Mucosa of descending colon (tissue), 3 donors: ENCODE results near the gene EPHA3. TPM values are rescaled to one million over a fixed set of nuclear protein-coding genes. Genes with fewer than 3 reads are reported as not detected.

Experiments
- ATAC-seq: fragments of 200-7000 bp; cut with Tn5 transposase; one replicate; pipeline ENCODE4 v1.9.1; 2020; ENCODE audit warnings: mild to moderate bottlenecking, moderate library complexity
- DNase-seq, 3 donors: peaks; one replicate each; pipeline ENCODE4 v3.0.0-alpha.2; 2020
- H3K36me3 ChIP-seq: fragments of 200-600 bp; one replicate; pipeline ENCODE4 v1.8.0; 2021; ENCODE audit warnings: low read depth, mild to moderate bottlenecking
- H3K4me1 ChIP-seq: fragments of 200-600 bp; one replicate; pipeline ENCODE4 v1.8.0; 2021; ENCODE audit warnings: low read depth, mild to moderate bottlenecking
- H3K4me3 ChIP-seq: fragments of 200-600 bp; one replicate; pipeline ENCODE4 v1.8.0; 2021; ENCODE audit warnings: mild to moderate bottlenecking
- H3K9me3 ChIP-seq: fragments of 200-600 bp; one replicate; pipeline ENCODE4 v1.8.0; 2021; ENCODE audit warnings: mild to moderate bottlenecking
- intact Hi-C, 2 donors: fragments of 100-400 bp; cut with DNase I in 1 of 2; cut with micrococcal nuclease in 1 of 2; formaldehyde crosslinking; loops; one replicate each; pipeline versions ENCODE4 v1.11.0 to v1.11.1; 2022; cut with DNase I, micrococcal nuclease
- total RNA-seq, 3 donors: library from RNA; stranded (reverse); fragmentation: NEBNext Ultra II Directional in 2 of 3; extraction: Animal tissue kit (Norgen Biotek cat#: 25700) in 2 of 3; gene quantifications; one replicate each; pipeline versions ENCODE4 v1.2.1 to v1.2.4, GENCODE V29; 2021 to 2023
- TF ChIP-seq, protein P1 (sequence below): fragments of 200-600 bp; IDR thresholded peaks from one replicate; pipeline ENCODE4 v1.8.0; 2022; ENCODE audit warnings: antibody characterized with exemption, mild to moderate bottlenecking
- donor health status: DM: no; HTN: no; CAD: no; lungs with moderate emphysema.
- donor health status: DM: no; HTN: no; CAD: no.
- donor health status: DM: no; HTN: yes; CAD: no.

EPHA3 gene
- total RNA-seq, 3 donors from 2014 or later = 1.0 to 6.6 (median 2.0) TPM

GRCh38 chr3:89521328-89521727 lies 413.9 kb downstream of the EPHA3 start:
- no peaks in the 10 kb centered on the region for H3K4me1 ChIP-seq
- ATAC-seq (no peak), DNase-seq (no peak)
- no peak overlapping the region for H3K4me3 ChIP-seq
- TF ChIP-seq, protein P1, sequence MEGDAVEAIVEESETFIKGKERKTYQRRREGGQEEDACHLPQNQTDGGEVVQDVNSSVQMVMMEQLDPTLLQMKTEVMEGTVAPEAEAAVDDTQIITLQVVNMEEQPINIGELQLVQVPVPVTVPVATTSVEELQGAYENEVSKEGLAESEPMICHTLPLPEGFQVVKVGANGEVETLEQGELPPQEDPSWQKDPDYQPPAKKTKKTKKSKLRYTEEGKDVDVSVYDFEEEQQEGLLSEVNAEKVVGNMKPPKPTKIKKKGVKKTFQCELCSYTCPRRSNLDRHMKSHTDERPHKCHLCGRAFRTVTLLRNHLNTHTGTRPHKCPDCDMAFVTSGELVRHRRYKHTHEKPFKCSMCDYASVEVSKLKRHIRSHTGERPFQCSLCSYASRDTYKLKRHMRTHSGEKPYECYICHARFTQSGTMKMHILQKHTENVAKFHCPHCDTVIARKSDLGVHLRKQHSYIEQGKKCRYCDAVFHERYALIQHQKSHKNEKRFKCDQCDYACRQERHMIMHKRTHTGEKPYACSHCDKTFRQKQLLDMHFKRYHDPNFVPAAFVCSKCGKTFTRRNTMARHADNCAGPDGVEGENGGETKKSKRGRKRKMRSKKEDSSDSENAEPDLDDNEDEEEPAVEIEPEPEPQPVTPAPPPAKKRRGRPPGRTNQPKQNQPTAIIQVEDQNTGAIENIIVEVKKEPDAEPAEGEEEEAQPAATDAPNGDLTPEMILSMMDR = no peak
- no peaks in the 10 kb centered on the region for H3K9me3 ChIP-seq
- intact Hi-C loops = no loop called here
- no peaks in the 10 kb centered on the region for H3K36me3 ChIP-seq

- ATAC-seq (no peak), DNase-seq (no peak)
- no peaks in the 10 kb centered on the region for H3K4me1 ChIP-seq
- intact Hi-C loops = no loop called here
- H3K36me3 ChIP-seq = no peaks in the 10 kb centered on the region
- H3K4me3 ChIP-seq = no peak overlapping the region
- TF ChIP-seq, protein P1 = no peak
- no peaks in the 10 kb centered on the region for H3K9me3 ChIP-seq
Observed at GRCh38 chr3:89522155-89522554, 414.7 kb downstream of the EPHA3 start.

GRCh38 chr3:89525609-89526008 lies 418.2 kb downstream of the EPHA3 start:
- Histone ChIP-seq H3K4me1 (no peaks in the 10 kb centered on the region), H3K4me3 (no peak overlapping the region), H3K36me3 (no peaks in the 10 kb centered on the region), H3K9me3 (no peaks in the 10 kb centered on the region)
- DNase-seq (no peak), ATAC-seq (no peak)
- TF ChIP-seq, protein P1 = no peak
- intact Hi-C loops = no loop called here

DNA sequence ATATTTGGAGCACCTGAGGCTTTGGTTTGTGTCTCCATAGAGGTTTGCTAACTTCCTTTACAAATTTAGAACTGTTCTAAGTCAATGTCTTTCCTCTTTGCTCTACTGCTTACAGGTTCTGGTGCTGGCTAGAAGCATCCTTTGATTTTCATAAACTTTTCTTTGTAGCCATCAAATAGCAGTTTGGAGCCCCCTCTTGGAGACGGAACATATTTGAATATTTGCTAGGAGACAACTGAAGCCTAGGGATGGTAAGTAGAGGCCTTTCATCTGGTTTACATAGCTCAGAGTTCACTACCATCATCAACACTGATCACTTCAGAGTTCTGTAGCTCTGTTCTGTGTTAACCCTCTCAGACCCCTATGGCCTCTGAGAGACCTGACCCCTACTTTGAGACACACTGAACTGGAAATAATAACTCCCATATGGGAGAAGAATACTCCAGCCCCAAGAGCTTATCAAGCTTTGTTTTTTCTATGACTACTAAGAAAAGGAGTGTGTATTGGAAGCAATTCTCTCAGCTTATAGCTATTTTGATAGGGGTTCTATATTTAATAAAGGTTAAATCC lies 420.4 kb downstream of the EPHA3 start:
- Histone ChIP-seq H3K4me1 (no peaks in the 10 kb centered on the region), H3K4me3 (no peak overlapping the region), H3K36me3 (no peaks in the 10 kb centered on the region), H3K9me3 (no peaks in the 10 kb centered on the region)
- intact Hi-C loops = no loop called here
- TF ChIP-seq, protein P1 = no peak
- ATAC-seq (no peak), DNase-seq (no peak)
